ENCODE results near the gene MVD. TPM values are rescaled to one million over a fixed set of nuclear protein-coding genes. Genes with fewer than 3 reads are reported as not detected.

The MVD gene
- total and polyA plus RNA-seq, 2 of the 13 experiments (the other 11 are each of a cell fraction or from before 2014, with no cell fraction given): 28.1 to 187 TPM

DNA sequence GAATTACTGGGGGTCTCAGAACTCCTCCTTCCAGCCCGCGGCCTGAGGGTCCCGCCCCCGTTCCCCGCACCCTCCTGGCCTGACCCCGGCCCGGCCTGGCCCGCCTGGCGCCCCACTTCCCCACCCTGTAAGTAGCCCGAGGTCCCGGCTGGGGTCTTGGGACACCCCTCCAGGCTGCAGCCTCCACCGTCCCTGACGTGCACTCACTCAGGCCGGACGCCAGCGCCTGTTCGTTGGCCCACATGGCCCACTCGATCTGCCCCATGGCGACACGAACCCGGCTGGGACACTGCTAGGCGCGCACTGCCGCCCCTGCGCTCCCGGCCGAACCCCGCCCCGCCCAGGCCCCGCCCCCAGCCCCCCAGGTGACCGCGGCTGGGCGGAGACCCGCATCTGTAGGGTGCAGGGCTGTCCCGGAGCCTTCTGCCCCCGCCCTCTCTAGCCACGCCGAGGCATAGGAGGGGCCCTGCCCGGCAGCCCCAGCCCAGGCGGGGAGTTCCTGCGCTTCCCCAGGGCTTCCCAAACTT is 12.1 kb downstream of the MVD start, which contains the start of gene CYBA (continued):
- TF ChIP-seq, protein P1, sequence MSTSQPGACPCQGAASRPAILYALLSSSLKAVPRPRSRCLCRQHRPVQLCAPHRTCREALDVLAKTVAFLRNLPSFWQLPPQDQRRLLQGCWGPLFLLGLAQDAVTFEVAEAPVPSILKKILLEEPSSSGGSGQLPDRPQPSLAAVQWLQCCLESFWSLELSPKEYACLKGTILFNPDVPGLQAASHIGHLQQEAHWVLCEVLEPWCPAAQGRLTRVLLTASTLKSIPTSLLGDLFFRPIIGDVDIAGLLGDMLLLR (CRISPR knock-in tag; IDR thresholded peaks at IDR 0.05): no peak
- TF ChIP-seq ZNF549 (CRISPR knock-in tag; IDR thresholded peaks at IDR 0.05) (0 out of 2 replicates have a peak, but pooled peaks have one; percentile 30), TSC22D2 (CRISPR knock-in tag; IDR thresholded peaks at IDR 0.05; ENCODE audit: borderline replicate concordance) (peak; percentile 30; the same call in 1 of the 2 replicates), IRX3 (CRISPR knock-in tag; IDR thresholded peaks at IDR 0.05; ENCODE audit: borderline replicate concordance, low read depth) (no peak), ARID2 (CRISPR knock-in tag; IDR thresholded peaks at IDR 0.05; ENCODE audit: borderline replicate concordance) (peak; percentile 67; the same call in 1 of the 2 replicates), ZNF605 (CRISPR knock-in tag; IDR thresholded peaks at IDR 0.05) (peak; percentile 75), REL (CRISPR knock-in tag; conservative IDR thresholded peaks at IDR 0.05) (peak; percentile 83; the same call in 1 of the 2 replicates), ZBTB21 (CRISPR knock-in tag; IDR thresholded peaks at IDR 0.05) (no peak), JUN (CRISPR knock-in tag; IDR thresholded peaks at IDR 0.05) (no peak), KLF11 (CRISPR knock-in tag; IDR thresholded peaks at IDR 0.05) (0 out of 2 replicates have a peak, but pooled peaks have one; percentile 46), ZNF446 (CRISPR knock-in tag; IDR thresholded peaks at IDR 0.05) (peak; percentile 93), ZNF792 (CRISPR knock-in tag; IDR thresholded peaks at IDR 0.05) (0 out of 2 replicates have a peak, but pooled peaks have one; percentile 24), SP5 (CRISPR knock-in tag; IDR thresholded peaks at IDR 0.05; ENCODE audit: borderline replicate concordance, low read depth) (peak; percentile 68; the same call in 1 of the 2 replicates), SKI (IDR thresholded peaks at IDR 0.05; ENCODE audit: partially characterized antibody) (no peak), RFX1 (IDR thresholded peaks at IDR 0.05) (no peak), ZNF225 (CRISPR knock-in tag; IDR thresholded peaks at IDR 0.05) (0 out of 2 replicates have a peak, but pooled peaks have one; percentile 47)
- TF ChIP-seq, protein P2, sequence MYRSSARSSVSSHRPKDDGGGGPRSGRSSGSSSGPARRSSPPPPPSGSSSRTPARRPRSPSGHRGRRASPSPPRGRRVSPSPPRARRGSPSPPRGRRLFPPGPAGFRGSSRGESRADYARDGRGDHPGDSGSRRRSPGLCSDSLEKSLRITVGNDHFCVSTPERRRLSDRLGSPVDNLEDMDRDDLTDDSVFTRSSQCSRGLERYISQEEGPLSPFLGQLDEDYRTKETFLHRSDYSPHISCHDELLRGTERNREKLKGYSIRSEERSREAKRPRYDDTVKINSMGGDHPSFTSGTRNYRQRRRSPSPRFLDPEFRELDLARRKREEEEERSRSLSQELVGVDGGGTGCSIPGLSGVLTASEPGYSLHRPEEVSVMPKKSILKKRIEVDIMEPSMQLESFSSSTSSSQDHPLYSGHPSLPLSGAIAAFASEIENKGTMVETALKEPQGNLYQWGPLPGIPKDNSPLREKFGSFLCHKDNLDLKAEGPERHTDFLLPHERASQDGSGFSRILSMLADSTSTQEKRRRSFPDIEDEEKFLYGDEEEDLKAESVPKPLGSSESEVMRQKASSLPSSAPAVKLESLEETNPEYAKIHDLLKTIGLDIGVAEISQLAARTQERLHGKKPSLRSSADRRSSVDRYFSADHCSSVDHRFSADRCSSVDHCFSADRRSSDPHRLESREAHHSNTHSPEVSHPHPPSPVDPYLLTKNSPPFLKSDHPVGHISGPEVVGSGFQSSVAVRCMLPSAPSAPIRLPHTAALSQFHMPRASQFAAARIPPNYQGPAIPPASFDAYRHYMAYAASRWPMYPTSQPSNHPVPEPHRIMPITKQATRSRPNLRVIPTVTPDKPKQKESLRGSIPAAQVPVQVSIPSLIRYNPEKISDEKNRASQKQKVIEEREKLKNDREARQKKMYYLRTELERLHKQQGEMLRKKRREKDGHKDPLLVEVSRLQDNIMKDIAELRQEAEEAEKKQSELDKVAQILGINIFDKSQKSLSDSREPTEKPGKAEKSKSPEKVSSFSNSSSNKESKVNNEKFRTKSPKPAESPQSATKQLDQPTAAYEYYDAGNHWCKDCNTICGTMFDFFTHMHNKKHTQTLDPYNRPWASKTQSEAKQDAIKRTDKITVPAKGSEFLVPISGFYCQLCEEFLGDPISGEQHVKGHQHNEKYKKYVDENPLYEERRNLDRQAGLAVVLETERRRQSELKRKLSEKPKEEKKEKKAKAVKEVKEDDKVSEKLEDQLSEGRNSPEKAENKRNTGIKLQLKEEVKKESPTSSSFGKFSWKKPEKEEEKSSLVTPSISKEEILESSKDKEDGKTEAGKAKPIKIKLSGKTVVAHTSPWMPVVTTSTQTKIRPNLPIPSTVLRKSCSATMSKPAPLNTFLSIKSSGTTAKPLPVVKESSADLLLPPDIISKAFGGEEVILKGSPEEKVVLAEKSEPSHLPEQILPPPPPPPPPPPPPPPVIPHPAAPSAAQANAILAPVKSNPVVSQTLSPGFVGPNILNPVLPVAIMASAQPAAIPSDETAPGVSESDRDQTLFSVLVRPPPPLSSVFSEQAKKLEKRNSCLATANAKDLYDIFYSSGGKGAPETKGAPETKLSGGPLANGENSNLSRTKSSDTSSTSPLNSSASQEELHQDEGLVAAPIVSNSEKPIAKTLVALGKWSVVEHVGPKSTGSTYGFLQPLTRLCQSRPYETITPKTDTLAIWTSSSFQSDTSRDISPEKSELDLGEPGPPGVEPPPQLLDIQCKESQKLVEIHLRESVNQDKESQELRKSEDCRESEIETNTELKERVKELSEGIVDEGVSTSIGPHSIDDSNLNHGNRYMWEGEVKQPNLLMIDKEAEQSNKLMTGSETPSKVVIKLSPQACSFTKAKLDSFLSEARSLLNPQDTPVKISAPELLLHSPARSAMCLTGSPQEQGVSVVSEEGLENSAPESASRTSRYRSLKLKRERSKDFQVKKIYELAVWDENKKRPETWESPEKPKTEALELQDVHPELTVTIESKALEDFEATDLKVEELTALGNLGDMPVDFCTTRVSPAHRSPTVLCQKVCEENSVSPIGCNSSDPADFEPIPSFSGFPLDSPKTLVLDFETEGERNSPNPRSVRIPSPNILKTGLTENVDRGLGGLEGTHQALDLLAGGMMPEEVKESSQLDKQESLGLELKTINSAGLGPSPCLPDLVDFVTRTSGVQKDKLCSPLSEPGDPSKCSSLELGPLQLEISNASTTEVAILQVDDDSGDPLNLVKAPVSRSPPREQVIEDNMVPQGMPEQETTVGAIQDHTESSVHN (CRISPR knock-in tag; IDR thresholded peaks at IDR 0.05): no peak
- TF ChIP-seq, protein P3, sequence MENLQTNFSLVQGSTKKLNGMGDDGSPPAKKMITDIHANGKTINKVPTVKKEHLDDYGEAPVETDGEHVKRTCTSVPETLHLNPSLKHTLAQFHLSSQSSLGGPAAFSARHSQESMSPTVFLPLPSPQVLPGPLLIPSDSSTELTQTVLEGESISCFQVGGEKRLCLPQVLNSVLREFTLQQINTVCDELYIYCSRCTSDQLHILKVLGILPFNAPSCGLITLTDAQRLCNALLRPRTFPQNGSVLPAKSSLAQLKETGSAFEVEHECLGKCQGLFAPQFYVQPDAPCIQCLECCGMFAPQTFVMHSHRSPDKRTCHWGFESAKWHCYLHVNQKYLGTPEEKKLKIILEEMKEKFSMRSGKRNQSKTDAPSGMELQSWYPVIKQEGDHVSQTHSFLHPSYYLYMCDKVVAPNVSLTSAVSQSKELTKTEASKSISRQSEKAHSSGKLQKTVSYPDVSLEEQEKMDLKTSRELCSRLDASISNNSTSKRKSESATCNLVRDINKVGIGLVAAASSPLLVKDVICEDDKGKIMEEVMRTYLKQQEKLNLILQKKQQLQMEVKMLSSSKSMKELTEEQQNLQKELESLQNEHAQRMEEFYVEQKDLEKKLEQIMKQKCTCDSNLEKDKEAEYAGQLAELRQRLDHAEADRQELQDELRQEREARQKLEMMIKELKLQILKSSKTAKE (CRISPR knock-in tag; IDR thresholded peaks at IDR 0.05; ENCODE audit: borderline replicate concordance): 0 out of 2 replicates have a peak, but pooled peaks have one; percentile 13
- TF ChIP-seq, protein P4, sequence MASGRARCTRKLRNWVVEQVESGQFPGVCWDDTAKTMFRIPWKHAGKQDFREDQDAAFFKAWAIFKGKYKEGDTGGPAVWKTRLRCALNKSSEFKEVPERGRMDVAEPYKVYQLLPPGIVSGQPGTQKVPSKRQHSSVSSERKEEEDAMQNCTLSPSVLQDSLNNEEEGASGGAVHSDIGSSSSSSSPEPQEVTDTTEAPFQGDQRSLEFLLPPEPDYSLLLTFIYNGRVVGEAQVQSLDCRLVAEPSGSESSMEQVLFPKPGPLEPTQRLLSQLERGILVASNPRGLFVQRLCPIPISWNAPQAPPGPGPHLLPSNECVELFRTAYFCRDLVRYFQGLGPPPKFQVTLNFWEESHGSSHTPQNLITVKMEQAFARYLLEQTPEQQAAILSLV (CRISPR knock-in tag; IDR thresholded peaks at IDR 0.05; ENCODE audit: borderline replicate concordance): no peak

All from HepG2 (cell line).